HUES6 (cell line): ENCODE measurements around the gene PRXL2A.

ENCODE experiments used
- H3K27ac ChIP-seq: 2 replicates; pipeline ENCODE4 v1.7.0; 2013; ENCODE audit warnings: low read depth, mild to moderate bottlenecking, low read length, inconsistent platforms
- H3K27me3 ChIP-seq: 2 replicates; pipeline ENCODE4 v1.6.1; 2013; ENCODE audit warnings: low read length; ENCODE audit not compliant: control insufficient read depth, insufficient read depth
- H3K36me3 ChIP-seq: 2 replicates; pipeline ENCODE4 v1.6.1; 2013; ENCODE audit warnings: low read length; ENCODE audit not compliant: control insufficient read depth, insufficient read depth
- H3K4me1 ChIP-seq: 2 replicates; pipeline ENCODE4 v1.6.1; 2013; ENCODE audit warnings: low read length; ENCODE audit not compliant: control insufficient read depth, insufficient read depth
- H3K4me3 ChIP-seq: 2 replicates; pipeline ENCODE4 v1.5.1; 2013; ENCODE audit warnings: low read depth, low read length
- H3K9ac ChIP-seq: one replicate; pipeline ENCODE4 v1.6.1; 2013; ENCODE audit warnings: mild to moderate bottlenecking, low read length
- H3K9me3 ChIP-seq: 2 replicates; pipeline ENCODE4 v1.6.1; 2013; ENCODE audit warnings: low read depth, low read length; ENCODE audit not compliant: control insufficient read depth, insufficient read depth

PRXL2A gene

GRCh38 chr10:80454513-80455460 lies 46.4 kb downstream of the PRXL2A start:
- H3K27ac ChIP-seq, result peak overlapping the region; percentile 94; the same call in 1 of the 2 replicates
- H3K4me1 ChIP-seq, result peaks cover 41% of the 10 kb centered on the region
- H3K4me3 ChIP-seq, result peak overlapping the region; percentile 84

GRCh38 chr10:80455461-80456349 lies 47.4 kb downstream of the PRXL2A start:
- H3K9ac ChIP-seq, result peak overlapping the region; percentile 86
- H3K4me3 ChIP-seq, result peak overlapping the region; percentile 84
- H3K4me1 ChIP-seq, result peaks cover 50% of the 10 kb centered on the region
- H3K27ac ChIP-seq, result no peak overlapping the region
- 0 out of 2 replicates have a peak, but pooled peaks cover 7% of the 10 kb centered on the region for H3K27me3 ChIP-seq
- H3K36me3 ChIP-seq, result no peaks in the 10 kb centered on the region
- peaks cover 3% of the 10 kb centered on the region; the same call in 1 of the 2 replicates for H3K9me3 ChIP-seq

More at GRCh38 chr10:80454513-80455460, 46.4 kb downstream of the PRXL2A start:
- Histone ChIP-seq H3K9ac (peak overlapping the region; percentile 86), H3K36me3 (no peaks in the 10 kb centered on the region), H3K27me3 (0 out of 2 replicates have a peak, but pooled peaks cover 7% of the 10 kb centered on the region), H3K9me3 (peaks cover 3% of the 10 kb centered on the region; the same call in 1 of the 2 replicates)

GRCh38 chr10:80457554-80458262 lies 49.4 kb downstream of the PRXL2A start:
- no peaks in the 10 kb centered on the region for H3K36me3 ChIP-seq
- peaks cover 65% of the 10 kb centered on the region for H3K4me1 ChIP-seq
- no peak overlapping the region for H3K4me3 ChIP-seq
- no peak overlapping the region for H3K9ac ChIP-seq
- H3K27me3 ChIP-seq, result 0 out of 2 replicates have a peak, but pooled peaks cover 2% of the 10 kb centered on the region
- no peak overlapping the region for H3K27ac ChIP-seq
- no peaks in the 10 kb centered on the region for H3K9me3 ChIP-seq

GRCh38 chr10:80458263-80458625 lies 49.9 kb downstream of the PRXL2A start:
- H3K27ac ChIP-seq, result no peak overlapping the region
- no peak overlapping the region for H3K4me3 ChIP-seq
- H3K9me3 ChIP-seq, result no peaks in the 10 kb centered on the region
- H3K9ac ChIP-seq, result no peak overlapping the region
- peaks cover 67% of the 10 kb centered on the region for H3K4me1 ChIP-seq
- H3K36me3 ChIP-seq, result no peaks in the 10 kb centered on the region
- 0 out of 2 replicates have a peak, but pooled peaks cover 2% of the 10 kb centered on the region for H3K27me3 ChIP-seq

GRCh38 chr10:80458638-80459037 lies 50.3 kb downstream of the PRXL2A start:
- no peak overlapping the region for H3K9ac ChIP-seq
- no peaks in the 10 kb centered on the region for H3K36me3 ChIP-seq
- no peak overlapping the region for H3K4me3 ChIP-seq
- H3K9me3 ChIP-seq, result no peaks in the 10 kb centered on the region
- 0 out of 2 replicates have a peak, but pooled peaks cover 2% of the 10 kb centered on the region for H3K27me3 ChIP-seq
- H3K27ac ChIP-seq, result no peak overlapping the region
- peaks cover 69% of the 10 kb centered on the region for H3K4me1 ChIP-seq

- Histone ChIP-seq H3K4me1 (peaks cover 75% of the 10 kb centered on the region), H3K27ac (no peak overlapping the region), H3K27me3 (0 out of 2 replicates have a peak, but pooled peaks cover 2% of the 10 kb centered on the region), H3K4me3 (no peak overlapping the region), H3K9me3 (no peaks in the 10 kb centered on the region), H3K36me3 (no peaks in the 10 kb centered on the region), H3K9ac (no peak overlapping the region)
Measured at GRCh38 chr10:80459047-80459865, 50.9 kb downstream of the PRXL2A start.

- Histone ChIP-seq H3K9ac (peak overlapping the region; percentile 5), H3K4me1 (peaks cover 83% of the 10 kb centered on the region), H3K4me3 (peak overlapping the region; percentile 20), H3K9me3 (no peaks in the 10 kb centered on the region), H3K36me3 (no peaks in the 10 kb centered on the region), H3K27ac (peak overlapping the region; percentile 29; the same call in 1 of the 2 replicates), H3K27me3 (0 out of 2 replicates have a peak, but pooled peaks cover 2% of the 10 kb centered on the region)
Measured at GRCh38 chr10:80460399-80461207, 52.3 kb downstream of the PRXL2A start.

- H3K4me3 ChIP-seq, result 0 out of 2 replicates have a peak overlapping the region, but pooled peaks have one; percentile 20
- no peaks in the 10 kb centered on the region for H3K27me3 ChIP-seq
- no peaks in the 10 kb centered on the region for H3K36me3 ChIP-seq
- H3K9me3 ChIP-seq, result no peaks in the 10 kb centered on the region
- H3K9ac ChIP-seq, result peak overlapping the region; percentile 5
- H3K4me1 ChIP-seq, result peaks cover 85% of the 10 kb centered on the region
- H3K27ac ChIP-seq, result peak overlapping the region; percentile 29; the same call in 1 of the 2 replicates
Measured at GRCh38 chr10:80461208-80462183, 53.1 kb downstream of the PRXL2A start.
